CD4-positive, CD25-positive, alpha-beta regulatory T cell (primary cell): ENCODE measurements around the gene SORCS2. TPM values are rescaled to one million over a fixed set of nuclear protein-coding genes. Genes with fewer than 3 reads are reported as not detected.
A peak's percentile ranks its signal among the peaks of the same experiment; 100 is the strongest.

ENCODE experiments used
- ATAC-seq, 2 donors: fragments of 150-1000 bp; cut with Tn5 transposase; one replicate each; pipeline ENCODE4 v1.10.0; 2021; ENCODE audit warnings: low read depth in 2 of 2, moderate number of reproducible peaks in 2 of 2, moderate library complexity in 1 of 2
- DNase-seq, 3 donors: peaks; one replicate each; pipeline versions ENCODE4 v3.0.0 to v3.0.0-alpha.2; 2012 to 2022; ENCODE audit warnings: mixed read lengths in 1 of 3
- H3K27ac ChIP-seq: one replicate; pipeline ENCODE4 v1.7.0; 2013; ENCODE audit warnings: mild to moderate bottlenecking, low read length; ENCODE audit not compliant: insufficient read depth, poor library complexity, severe bottlenecking
- H3K27me3 ChIP-seq: one replicate; pipeline ENCODE4 v1.7.0; 2013; ENCODE audit warnings: low read length; ENCODE audit not compliant: control insufficient read depth, insufficient read depth
- H3K36me3 ChIP-seq: one replicate; pipeline ENCODE4 v1.7.0; 2013; ENCODE audit warnings: mild to moderate bottlenecking, low read length, moderate library complexity; ENCODE audit not compliant: control insufficient read depth, insufficient read depth
- H3K4me1 ChIP-seq: 2 replicates; pipeline ENCODE4 v1.7.0; 2013; ENCODE audit warnings: mild to moderate bottlenecking, low read length; ENCODE audit not compliant: insufficient read depth, control insufficient read depth, poor library complexity, severe bottlenecking
- H3K4me3 ChIP-seq: one replicate; pipeline ENCODE4 v1.7.0; 2013; ENCODE audit warnings: low read depth, mild to moderate bottlenecking, low read length, moderate library complexity
- H3K9me3 ChIP-seq, 2 experiments: 1 replicate in 1 of 2; 2 replicates in 1 of 2; pipeline ENCODE4 v1.7.0; 2013; ENCODE audit warnings: low read length in 2 of 2, mild to moderate bottlenecking in 1 of 2, moderate library complexity in 1 of 2; ENCODE audit not compliant: control insufficient read depth in 2 of 2
- H3K27ac Mint-ChIP-seq, 3 donors: one replicate each; pipeline ENCODE4 v1.8.0; 2020 to 2022; ENCODE audit warnings: mild to moderate bottlenecking in 3 of 3, mixed read lengths in 3 of 3, moderate library complexity in 2 of 3
- H3K27me3 Mint-ChIP-seq: one replicate; pipeline ENCODE4 v1.8.0; 2022; ENCODE audit warnings: mild to moderate bottlenecking, mixed read lengths
- H3K36me3 Mint-ChIP-seq: one replicate; pipeline ENCODE4 v1.8.0; 2020; ENCODE audit warnings: mixed read lengths
- H3K4me1 Mint-ChIP-seq, 4 donors: one replicate each; pipeline ENCODE4 v1.8.0; 2020 to 2022; ENCODE audit warnings: mixed read lengths in 4 of 4, mild to moderate bottlenecking in 1 of 4
- H3K4me3 Mint-ChIP-seq, 4 donors: one replicate each; pipeline ENCODE4 v1.8.0; 2020 to 2022; ENCODE audit warnings: mild to moderate bottlenecking in 4 of 4, mixed read lengths in 4 of 4, moderate library complexity in 3 of 4
- H3K9me3 Mint-ChIP-seq, 7 donors: one replicate each; pipeline ENCODE4 v1.8.0; 2020 to 2022; ENCODE audit warnings: mixed read lengths in 7 of 7, mild to moderate bottlenecking in 3 of 7, moderate library complexity in 2 of 7
- polyA plus RNA-seq, 4 donors: library from polyadenylated mRNA; unstranded; fragments of 300-500 nt; fragmentation: Illumina TruSeq; gene quantifications; one replicate each; pipeline ENCODE4 v1.2.3, GENCODE V29; 2021
- total RNA-seq: library from RNA; stranded (reverse); gene quantifications from one replicate; pipeline ENCODE4 v1.2.3, GENCODE V29; 2022

Gene SORCS2
- total and polyA plus RNA-seq, 5 donors from 2014 or later = not detected

- H3K27ac Mint-ChIP-seq = no peak overlapping the region
- no peak for ATAC-seq
- H3K4me1 Mint-ChIP-seq = no peaks in the 10 kb centered on the region
Measured at GRCh38 chr4:7732263-7732662, 539.9 kb downstream of the SORCS2 start.

GRCh38 chr4:7733201-7733600 lies 540.9 kb downstream of the SORCS2 start:
- no peaks in the 10 kb centered on the region for H3K9me3 ChIP-seq
- H3K27ac Mint-ChIP-seq = peak overlapping the region in 1 of 3 donors; percentile 42
- H3K4me3 Mint-ChIP-seq = no peak overlapping the region
- no peaks in the 10 kb centered on the region for H3K36me3 Mint-ChIP-seq
- H3K9me3 Mint-ChIP-seq = no peaks in the 10 kb centered on the region
- ATAC-seq (no peak), DNase-seq (no peak)
- no peaks in the 10 kb centered on the region for H3K27me3 ChIP-seq
- peaks cover 5% of the 10 kb centered on the region for H3K27me3 Mint-ChIP-seq
- no peak overlapping the region for H3K27ac ChIP-seq
- H3K36me3 ChIP-seq = no peaks in the 10 kb centered on the region
- H3K4me3 ChIP-seq = no peak overlapping the region
- H3K4me1 Mint-ChIP-seq = no peaks in the 10 kb centered on the region
- no peaks in the 10 kb centered on the region for H3K4me1 ChIP-seq

More at GRCh38 chr4:7732263-7732662, 539.9 kb downstream of the SORCS2 start:
- Mint-ChIP-seq H3K4me3 (no peak overlapping the region), H3K9me3 (no peaks in the 10 kb centered on the region), H3K36me3 (no peaks in the 10 kb centered on the region), H3K27me3 (peaks cover 5% of the 10 kb centered on the region)
- no peaks in the 10 kb centered on the region for H3K9me3 ChIP-seq
- no peaks in the 10 kb centered on the region for H3K4me1 ChIP-seq
- no peak for DNase-seq
- no peak overlapping the region for H3K4me3 ChIP-seq
- no peak overlapping the region for H3K27ac ChIP-seq
- no peaks in the 10 kb centered on the region for H3K36me3 ChIP-seq
- H3K27me3 ChIP-seq = no peaks in the 10 kb centered on the region

- Histone ChIP-seq H3K4me3 (no peak overlapping the region), H3K27me3 (no peaks in the 10 kb centered on the region), H3K36me3 (no peaks in the 10 kb centered on the region), H3K27ac (no peak overlapping the region), H3K9me3 (no peaks in the 10 kb centered on the region), H3K4me1 (no peaks in the 10 kb centered on the region)
- H3K36me3 Mint-ChIP-seq = no peaks in the 10 kb centered on the region
- H3K4me1 Mint-ChIP-seq = no peaks in the 10 kb centered on the region
- H3K9me3 Mint-ChIP-seq = no peaks in the 10 kb centered on the region
- H3K4me3 Mint-ChIP-seq = no peak overlapping the region
- DNase-seq (no peak), ATAC-seq (no peak)
- peak overlapping the region in 1 of 3 donors; percentile 42 for H3K27ac Mint-ChIP-seq
- peaks cover 5% of the 10 kb centered on the region for H3K27me3 Mint-ChIP-seq
Measured at GRCh38 chr4:7733801-7734650, 541.7 kb downstream of the SORCS2 start.

DNA sequence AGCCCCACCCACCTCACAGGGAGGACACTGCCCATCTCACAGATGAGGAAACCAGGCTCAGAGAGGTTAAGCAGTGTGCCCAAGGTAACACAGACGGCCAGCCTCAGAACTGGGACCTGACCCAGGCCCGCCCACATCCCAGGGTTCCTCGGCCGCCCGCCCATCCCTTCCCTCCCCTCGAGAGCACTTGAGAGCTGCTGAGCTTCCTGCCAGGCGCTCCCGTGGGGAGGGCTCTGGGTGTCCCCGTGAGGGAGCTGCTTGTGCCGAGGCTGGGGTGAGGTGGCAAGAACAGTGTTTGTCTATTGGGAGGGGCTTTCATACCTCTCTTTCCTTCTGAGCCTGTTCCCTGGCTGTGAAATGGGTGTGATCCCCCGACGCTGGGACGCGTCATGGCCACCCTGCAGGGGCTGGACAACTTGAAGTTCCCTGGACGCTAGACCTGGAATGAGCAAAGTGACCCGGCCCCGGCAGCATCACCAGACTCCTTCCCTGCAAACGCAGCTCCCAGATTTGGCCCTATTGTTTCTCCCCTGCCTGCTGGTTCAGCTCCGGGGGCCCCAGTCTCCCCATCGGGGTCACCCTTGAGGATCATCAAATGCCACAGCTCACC lies 542.4 kb downstream of the SORCS2 start:
- no peaks in the 10 kb centered on the region for H3K4me1 Mint-ChIP-seq
- Histone ChIP-seq H3K27ac (no peak overlapping the region), H3K27me3 (no peaks in the 10 kb centered on the region), H3K36me3 (no peaks in the 10 kb centered on the region), H3K4me1 (no peaks in the 10 kb centered on the region), H3K4me3 (no peak overlapping the region), H3K9me3 (no peaks in the 10 kb centered on the region)
- H3K27me3 Mint-ChIP-seq = peaks cover 5% of the 10 kb centered on the region
- no peak overlapping the region for H3K27ac Mint-ChIP-seq
- H3K36me3 Mint-ChIP-seq = no peaks in the 10 kb centered on the region
- no peak for DNase-seq
- H3K4me3 Mint-ChIP-seq = no peak overlapping the region
- no peak for ATAC-seq
- no peaks in the 10 kb centered on the region for H3K9me3 Mint-ChIP-seq

- H3K36me3 Mint-ChIP-seq = no peaks in the 10 kb centered on the region
- H3K9me3 Mint-ChIP-seq = no peaks in the 10 kb centered on the region
- no peak overlapping the region for H3K27ac Mint-ChIP-seq
Measured at GRCh38 chr4:7735395-7735794, 543.1 kb downstream of the SORCS2 start.

GRCh38 chr4:7735961-7736360 lies 543.6 kb downstream of the SORCS2 start:
- Histone ChIP-seq H3K4me3 (no peak overlapping the region), H3K4me1 (no peaks in the 10 kb centered on the region), H3K9me3 (no peaks in the 10 kb centered on the region), H3K36me3 (no peaks in the 10 kb centered on the region), H3K27me3 (no peaks in the 10 kb centered on the region), H3K27ac (no peak overlapping the region)
- Mint-ChIP-seq H3K9me3 (no peaks in the 10 kb centered on the region), H3K4me1 (no peaks in the 10 kb centered on the region), H3K27me3 (peaks cover 5% of the 10 kb centered on the region), H3K4me3 (no peak overlapping the region), H3K27ac (no peak overlapping the region), H3K36me3 (no peaks in the 10 kb centered on the region)
- ATAC-seq = no peak
- no peak for DNase-seq

More at GRCh38 chr4:7735395-7735794, 543.1 kb downstream of the SORCS2 start:
- ATAC-seq (no peak), DNase-seq (no peak)
- no peak overlapping the region for H3K4me3 Mint-ChIP-seq
- H3K4me1 ChIP-seq = no peaks in the 10 kb centered on the region
- no peaks in the 10 kb centered on the region for H3K27me3 ChIP-seq
- no peak overlapping the region for H3K27ac ChIP-seq
- H3K4me3 ChIP-seq = no peak overlapping the region
- H3K27me3 Mint-ChIP-seq = peaks cover 5% of the 10 kb centered on the region
- no peaks in the 10 kb centered on the region for H3K9me3 ChIP-seq
- H3K4me1 Mint-ChIP-seq = no peaks in the 10 kb centered on the region
- H3K36me3 ChIP-seq = no peaks in the 10 kb centered on the region

GRCh38 chr4:7736436-7737267 lies 544.3 kb downstream of the SORCS2 start:
- H3K36me3 ChIP-seq = no peaks in the 10 kb centered on the region
- ATAC-seq (no peak), DNase-seq (no peak)
- Mint-ChIP-seq H3K27me3 (peaks cover 5% of the 10 kb centered on the region), H3K27ac (no peak overlapping the region), H3K4me3 (no peak overlapping the region), H3K36me3 (no peaks in the 10 kb centered on the region), H3K4me1 (no peaks in the 10 kb centered on the region), H3K9me3 (no peaks in the 10 kb centered on the region)
- no peak overlapping the region for H3K4me3 ChIP-seq
- no peak overlapping the region for H3K27ac ChIP-seq
- H3K9me3 ChIP-seq = no peaks in the 10 kb centered on the region
- H3K4me1 ChIP-seq = no peaks in the 10 kb centered on the region
- H3K27me3 ChIP-seq = no peaks in the 10 kb centered on the region
